ENCODE data around the gene SUGP2. TPM values are rescaled to one million over a fixed set of nuclear protein-coding genes. Genes with fewer than 3 reads are reported as not detected.
"Not testable (repeated sequence)": the region's sequence is repeated elsewhere in the genome, so short reads cannot be mapped to it uniquely, and the experiment has no call there.

SUGP2 gene
- total RNA-seq, 1 donor from 2014 or later, result 68.2 TPM

DNA sequence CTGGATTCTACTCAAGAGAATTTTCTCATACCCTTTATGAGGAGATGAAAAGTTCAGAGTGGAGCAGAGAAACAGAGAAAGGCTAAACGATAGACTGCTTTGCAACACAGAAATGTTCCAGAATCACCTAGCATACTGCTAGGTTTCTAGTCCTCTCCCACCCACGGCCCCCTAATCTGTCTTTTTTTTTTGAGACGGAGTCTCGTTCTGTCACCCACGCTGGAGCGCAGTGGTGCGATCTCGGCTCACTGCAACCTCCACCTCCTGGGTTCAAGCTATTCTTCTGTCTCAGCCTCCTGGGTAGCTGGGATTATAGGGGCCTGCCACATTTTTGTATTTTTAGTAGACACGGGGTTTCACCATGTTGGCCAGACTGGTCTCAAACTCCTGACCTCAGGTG is 4.8 kb downstream of the SUGP2 start:
- Histone ChIP-seq H3K27me3 (ENCODE audit: low read depth) (no peaks in the 10 kb centered on the region), H3K36me3 (peaks cover 73% of the 10 kb centered on the region), H3K4me3 (no peak overlapping the region), H3K27ac (replicated peaks) (no peak overlapping the region), H3K4me1 (peaks cover 21% of the 10 kb centered on the region), H3K9me3 (replicated peaks) (no peaks in the 10 kb centered on the region)
- TF ChIP-seq, protein P1, sequence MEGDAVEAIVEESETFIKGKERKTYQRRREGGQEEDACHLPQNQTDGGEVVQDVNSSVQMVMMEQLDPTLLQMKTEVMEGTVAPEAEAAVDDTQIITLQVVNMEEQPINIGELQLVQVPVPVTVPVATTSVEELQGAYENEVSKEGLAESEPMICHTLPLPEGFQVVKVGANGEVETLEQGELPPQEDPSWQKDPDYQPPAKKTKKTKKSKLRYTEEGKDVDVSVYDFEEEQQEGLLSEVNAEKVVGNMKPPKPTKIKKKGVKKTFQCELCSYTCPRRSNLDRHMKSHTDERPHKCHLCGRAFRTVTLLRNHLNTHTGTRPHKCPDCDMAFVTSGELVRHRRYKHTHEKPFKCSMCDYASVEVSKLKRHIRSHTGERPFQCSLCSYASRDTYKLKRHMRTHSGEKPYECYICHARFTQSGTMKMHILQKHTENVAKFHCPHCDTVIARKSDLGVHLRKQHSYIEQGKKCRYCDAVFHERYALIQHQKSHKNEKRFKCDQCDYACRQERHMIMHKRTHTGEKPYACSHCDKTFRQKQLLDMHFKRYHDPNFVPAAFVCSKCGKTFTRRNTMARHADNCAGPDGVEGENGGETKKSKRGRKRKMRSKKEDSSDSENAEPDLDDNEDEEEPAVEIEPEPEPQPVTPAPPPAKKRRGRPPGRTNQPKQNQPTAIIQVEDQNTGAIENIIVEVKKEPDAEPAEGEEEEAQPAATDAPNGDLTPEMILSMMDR (IDR thresholded peaks at IDR 0.05; ENCODE audit: borderline replicate concordance), result no peak
- DNase-seq, result no peak
- intact Hi-C loops (cut with micrococcal nuclease), result no loop called here

DNA sequence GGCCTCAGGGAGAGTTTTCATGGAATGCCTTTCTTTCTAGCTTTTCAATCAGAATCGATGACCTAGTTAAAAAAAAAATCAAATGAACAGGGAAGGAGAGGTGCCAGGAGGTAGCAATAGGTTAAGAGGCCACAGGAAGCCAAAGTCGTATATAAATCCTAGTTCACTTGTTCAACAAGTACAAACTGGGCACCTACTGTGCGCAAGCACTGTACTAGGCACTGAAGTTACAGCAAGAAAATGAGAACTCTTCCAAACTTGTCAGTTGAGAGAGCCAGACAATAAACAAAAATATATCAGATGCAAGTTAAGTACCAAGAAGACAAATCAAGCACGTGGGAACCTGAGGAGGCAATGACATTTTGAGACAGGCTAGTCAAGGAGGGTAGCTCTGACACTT is 6.1 kb downstream of the SUGP2 start:
- DNase-seq, result no peak
- no peaks in the 10 kb centered on the region for H3K27me3 ChIP-seq (ENCODE audit: low read depth)
- no peak overlapping the region for H3K4me3 ChIP-seq
- peaks cover 84% of the 10 kb centered on the region for H3K36me3 ChIP-seq
- intact Hi-C loops (cut with micrococcal nuclease), result no loop called here
- peaks cover 15% of the 10 kb centered on the region for H3K4me1 ChIP-seq
- H3K27ac ChIP-seq (replicated peaks), result no peak overlapping the region
- TF ChIP-seq, protein P1 (IDR thresholded peaks at IDR 0.05; ENCODE audit: borderline replicate concordance), result no peak
- H3K9me3 ChIP-seq (replicated peaks), result no peaks in the 10 kb centered on the region

DNA sequence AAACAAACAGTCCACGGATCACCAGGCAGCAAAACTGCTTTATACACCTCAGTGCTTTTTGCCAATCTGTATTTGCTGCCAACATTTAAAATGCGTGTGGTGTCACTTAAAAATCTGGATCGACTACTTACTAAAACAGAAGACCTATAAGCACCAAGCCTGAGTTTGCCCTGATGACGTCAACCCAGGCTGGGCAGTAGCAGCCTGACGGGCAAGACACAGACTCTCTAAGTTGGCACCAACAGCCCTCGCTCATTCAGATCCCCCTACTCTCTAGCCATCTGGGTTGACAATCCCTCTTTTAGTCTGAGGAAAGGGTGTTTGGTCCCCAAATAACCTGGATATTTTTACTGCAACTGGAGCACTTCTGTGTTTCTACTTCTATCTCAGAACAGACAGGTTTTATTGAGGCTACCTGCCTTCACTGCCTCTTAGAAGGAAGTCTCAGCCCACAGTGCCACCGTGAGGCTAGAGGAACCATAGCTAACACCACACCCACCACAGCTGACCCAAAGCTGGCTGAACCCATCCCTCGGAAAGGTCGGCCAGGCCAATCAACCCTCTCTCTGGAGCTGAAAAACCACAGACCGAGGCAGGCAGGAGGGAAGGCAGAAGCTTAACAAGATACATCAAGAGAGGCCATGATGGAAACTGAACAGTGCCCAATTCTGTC is 6.9 kb downstream of the SUGP2 start:
- no peak overlapping the region for H3K4me3 ChIP-seq
- TF ChIP-seq, protein P1 (IDR thresholded peaks at IDR 0.05; ENCODE audit: borderline replicate concordance), result no peak
- H3K4me1 ChIP-seq, result peaks cover 7% of the 10 kb centered on the region
- no peaks in the 10 kb centered on the region for H3K9me3 ChIP-seq (replicated peaks)
- intact Hi-C loops (cut with micrococcal nuclease), result no loop called here
- DNase-seq, result no peak
- H3K36me3 ChIP-seq, result peaks cover 90% of the 10 kb centered on the region
- H3K27ac ChIP-seq (replicated peaks), result no peak overlapping the region
- no peaks in the 10 kb centered on the region for H3K27me3 ChIP-seq (ENCODE audit: low read depth)

DNA sequence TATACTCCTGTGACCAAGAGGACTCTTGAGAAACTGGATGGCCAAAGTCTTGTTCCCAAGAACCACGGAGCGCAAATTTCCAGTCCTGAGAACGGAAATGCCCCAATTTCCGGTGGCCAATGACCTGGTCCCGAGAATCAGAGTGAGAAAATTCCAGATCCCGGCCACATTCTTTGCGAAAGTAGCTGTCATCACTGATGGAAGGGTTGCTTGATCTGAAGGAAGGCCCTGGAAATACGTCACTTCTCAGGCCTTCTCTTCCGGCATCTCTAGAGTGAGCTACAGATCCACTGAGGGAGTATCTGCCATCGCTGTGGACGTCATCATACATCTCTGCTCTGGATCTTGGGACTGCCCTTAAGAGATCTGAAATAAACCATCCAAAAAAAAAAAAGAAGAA is 7.5 kb downstream of the SUGP2 start:
- Histone ChIP-seq H3K27ac (replicated peaks) (no peak overlapping the region), H3K4me3 (no peak overlapping the region), H3K36me3 (peaks cover 89% of the 10 kb centered on the region), H3K27me3 (ENCODE audit: low read depth) (no peaks in the 10 kb centered on the region), H3K9me3 (replicated peaks) (no peaks in the 10 kb centered on the region), H3K4me1 (peaks cover 4% of the 10 kb centered on the region)
- intact Hi-C loops (cut with micrococcal nuclease), result no loop called here
- TF ChIP-seq, protein P1 (IDR thresholded peaks at IDR 0.05; ENCODE audit: borderline replicate concordance), result no peak
- DNase-seq, result no peak

DNA sequence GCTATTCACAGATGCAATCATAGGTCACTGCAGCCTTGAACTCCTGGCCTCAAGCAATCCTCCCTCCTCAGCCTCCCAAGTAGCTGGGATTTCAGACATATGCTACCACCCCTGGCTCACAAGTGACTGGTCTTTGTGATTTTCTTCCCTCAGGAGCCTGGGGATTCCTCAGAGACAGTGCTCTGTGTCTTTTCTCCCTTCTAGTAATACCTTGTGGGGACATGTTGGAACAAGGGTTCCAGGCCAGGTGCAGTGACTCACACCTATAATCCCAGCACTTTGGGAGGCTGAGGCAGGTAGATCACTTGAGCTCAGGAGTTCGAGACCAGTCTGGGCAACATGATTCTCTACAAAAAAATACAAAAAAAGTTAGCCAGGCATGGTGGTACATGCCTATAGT is 9.9 kb downstream of the SUGP2 start:
- peaks cover 74% of the 10 kb centered on the region for H3K36me3 ChIP-seq
- DNase-seq; intact Hi-C loops (cut with micrococcal nuclease); H3K4me1 ChIP-seq; H3K4me3 ChIP-seq; H3K27me3 ChIP-seq (ENCODE audit: low read depth); H3K9me3 ChIP-seq (replicated peaks); H3K27ac ChIP-seq (replicated peaks): not testable (repeated sequence)

DNA sequence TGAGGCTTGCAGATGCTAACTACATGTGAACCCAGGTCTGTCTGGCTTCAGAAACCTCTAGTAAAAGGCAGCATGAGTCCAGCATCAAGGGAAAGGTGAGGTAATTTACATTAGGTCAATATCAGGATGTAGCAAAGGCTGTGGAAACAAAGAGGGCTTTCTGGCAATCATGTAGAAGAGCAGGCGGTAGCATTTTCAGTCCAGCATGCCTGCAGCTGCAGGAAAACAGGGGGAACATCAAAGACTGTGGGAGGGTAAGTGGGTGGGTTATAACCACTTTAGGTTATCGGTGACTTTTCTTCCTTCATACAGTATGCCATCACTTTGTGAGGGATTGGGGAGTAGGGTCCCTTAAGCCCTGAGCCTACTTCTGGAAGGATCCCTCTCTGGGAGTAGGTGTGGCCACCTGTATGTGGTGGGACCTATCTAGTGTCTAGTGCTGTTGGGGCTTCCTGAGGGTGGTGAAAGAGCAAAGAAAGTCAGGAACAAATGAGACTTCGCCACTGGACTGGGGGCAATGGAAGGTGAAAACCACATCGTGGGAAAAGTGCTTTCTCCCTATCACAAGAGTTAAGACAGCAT is 10.8 kb downstream of the SUGP2 start:
- intact Hi-C loops (cut with micrococcal nuclease), result no loop called here
- no peak overlapping the region for H3K27ac ChIP-seq (replicated peaks)
- peaks cover 4% of the 10 kb centered on the region for H3K4me1 ChIP-seq
- no peaks in the 10 kb centered on the region for H3K9me3 ChIP-seq (replicated peaks)
- H3K36me3 ChIP-seq, result peaks cover 74% of the 10 kb centered on the region
- TF ChIP-seq, protein P1 (IDR thresholded peaks at IDR 0.05; ENCODE audit: borderline replicate concordance), result no peak
- no peaks in the 10 kb centered on the region for H3K27me3 ChIP-seq (ENCODE audit: low read depth)
- DNase-seq, result no peak
- H3K4me3 ChIP-seq, result no peak overlapping the region
